CD4-positive, alpha-beta T cell (primary cell): Measurements from ENCODE around the gene TPBGL. TPM values are rescaled to one million over a fixed set of nuclear protein-coding genes. Genes with fewer than 3 reads are reported as not detected.

Experiments used
- ATAC-seq: fragments of 200-7000 bp; cut with Tn5 transposase; one replicate; pipeline ENCODE4 v1.10.0; 2022; ENCODE audit warnings: mild to moderate bottlenecking; ENCODE audit not compliant: poor library complexity
- CTCF ChIA-PET: fragments of 350-600 bp; sonication (Branson Sonifier 250); formaldehyde crosslinking; loops from one replicate; lab custom pipeline; 2021; ENCODE audit warnings: antibody characterized with exemption, inconsistent platforms; lab: Charles Lee
- POLR2A ChIA-PET: fragments of 350-600 bp; sonication (Branson Sonifier 250); formaldehyde crosslinking; loops from one replicate; lab custom pipeline; 2021; ENCODE audit warnings: antibody characterized with exemption, inconsistent platforms; lab: Charles Lee
- DNase-seq, 14 experiments: peaks; one replicate each; pipeline ENCODE4 v3.0.0-alpha.2; 2013 to 2020; ENCODE audit warnings: mixed read lengths in 2 of 14
- H3K27ac ChIP-seq, 2 donors: one replicate each; pipeline versions ENCODE4 v1.5.1 to v1.7.0; 2013; ENCODE audit warnings: low read length in 2 of 2, low read depth in 1 of 2, mild to moderate bottlenecking in 1 of 2
- H3K27me3 ChIP-seq, 2 experiments: 1 replicate in 1 of 2; 2 replicates in 1 of 2; pipeline versions ENCODE4 v1.6.1 to v1.7.0; 2013; ENCODE audit warnings: low read length in 2 of 2, control low read depth in 1 of 2, mild to moderate bottlenecking in 1 of 2, moderate library complexity in 1 of 2; ENCODE audit not compliant: insufficient read depth in 2 of 2, control insufficient read depth in 1 of 2
- H3K36me3 ChIP-seq: one replicate; pipeline ENCODE4 v1.6.1; 2013; ENCODE audit warnings: low read length, control low read depth; ENCODE audit not compliant: insufficient read depth
- H3K4me1 ChIP-seq: one replicate; pipeline ENCODE4 v1.6.1; 2013; ENCODE audit warnings: low read length, control low read depth; ENCODE audit not compliant: insufficient read depth
- H3K4me3 ChIP-seq: one replicate; pipeline ENCODE4 v1.5.1; 2013; ENCODE audit warnings: mild to moderate bottlenecking, low read length, moderate library complexity
- H3K9me3 ChIP-seq, 2 experiments: 1 replicate in 1 of 2; 2 replicates in 1 of 2; pipeline versions ENCODE4 v1.6.1 to v1.7.0; 2013; ENCODE audit warnings: low read length in 2 of 2, mild to moderate bottlenecking in 2 of 2, control low read depth in 1 of 2, moderate library complexity in 1 of 2; ENCODE audit not compliant: control insufficient read depth in 1 of 2, insufficient read depth in 1 of 2
- H3K27ac Mint-ChIP-seq: one replicate; pipeline ENCODE4 v1.8.0; 2020; ENCODE audit warnings: mixed read lengths
- H3K27me3 Mint-ChIP-seq: one replicate; pipeline ENCODE4 v1.8.0; 2021; ENCODE audit warnings: mixed read lengths
- H3K36me3 Mint-ChIP-seq: one replicate; pipeline ENCODE4 v1.8.0; 2021; ENCODE audit warnings: low read depth, mixed read lengths
- H3K4me1 Mint-ChIP-seq: one replicate; pipeline ENCODE4 v1.8.0; 2021; ENCODE audit warnings: low read depth, mixed read lengths
- H3K4me3 Mint-ChIP-seq: one replicate; pipeline ENCODE4 v1.8.0; 2020; ENCODE audit warnings: mild to moderate bottlenecking, mixed read lengths
- H3K9me3 Mint-ChIP-seq: one replicate; pipeline ENCODE4 v1.8.0; 2020; ENCODE audit warnings: mixed read lengths
- CTCF ChIP-seq: fragments of 200-600 bp; IDR thresholded peaks from one replicate; pipeline ENCODE4 v1.8.0; 2022; ENCODE audit warnings: antibody characterized with exemption, mild to moderate bottlenecking
- intact Hi-C, 2 experiments: fragments of 100-400 bp; cut with DNase I in 1 of 2; cut with micrococcal nuclease in 1 of 2; formaldehyde crosslinking; loops; one replicate each; pipeline versions ENCODE4 v1.15.1 to v1.9.0; 2023 to 2025; cut with DNase I, micrococcal nuclease
- total RNA-seq, 174 experiments: library from RNA in 2 of 174; stranded (reverse) in 2 of 174; gene quantifications; one replicate each; pipeline ENCODE4 v1.2.3 and lab custom pipeline; 2021 to 2026

The TPBGL gene
- total RNA-seq, 2 experiments from 2014 or later, result 0.78 to 0.80 TPM

- H3K4me1 ChIP-seq, result peaks cover 50% of the 10 kb centered on the region
- POLR2A ChIA-PET, result interaction anchor here (1.1 to 5.8 kb wide), 2 partner anchors 9 to 11 kb away, joined by 3 to 67 read pairs; no protein-coding TSS in a partner anchor
- no peaks in the 10 kb centered on the region for H3K9me3 ChIP-seq
- Mint-ChIP-seq H3K9me3 (no peaks in the 10 kb centered on the region), H3K27me3 (no peaks in the 10 kb centered on the region), H3K27ac (peak overlapping the region; percentile 67), H3K4me3 (no peak overlapping the region), H3K4me1 (peaks cover 40% of the 10 kb centered on the region), H3K36me3 (peaks cover 21% of the 10 kb centered on the region)
- no peak for TF ChIP-seq CTCF
- H3K36me3 ChIP-seq, result peaks cover 7% of the 10 kb centered on the region
- ATAC-seq, result no peak
- no peak overlapping the region for H3K4me3 ChIP-seq
- H3K27me3 ChIP-seq, result no peaks in the 10 kb centered on the region
- peak in 1 of 14 experiments; percentile 20 for DNase-seq
- CTCF ChIA-PET, result no interaction called here
- intact Hi-C loops, result loop anchor here in 1 of 2 experiments (5.0 kb wide), 1 partner anchor 243 kb away; no protein-coding TSS in a partner anchor
- no peak overlapping the region for H3K27ac ChIP-seq
These were observed 24.4 kb downstream of the TPBGL start for GRCh38 chr11:75264971-75265370.

GRCh38 chr11:75265851-75266531, 25.4 kb downstream of the TPBGL start:
- ATAC-seq, result no peak
- H3K4me1 Mint-ChIP-seq, result peaks cover 34% of the 10 kb centered on the region
- DNase-seq, result peak in 2 of 14 experiments; percentile 6 to 10
- H3K4me3 Mint-ChIP-seq, result no peak overlapping the region
- CTCF ChIA-PET, result no interaction called here
- peaks cover 24% of the 10 kb centered on the region for H3K36me3 Mint-ChIP-seq
- Histone ChIP-seq H3K4me3 (no peak overlapping the region), H3K4me1 (peaks cover 46% of the 10 kb centered on the region), H3K27ac (no peak overlapping the region), H3K27me3 (no peaks in the 10 kb centered on the region), H3K36me3 (peaks cover 7% of the 10 kb centered on the region), H3K9me3 (no peaks in the 10 kb centered on the region)
- POLR2A ChIA-PET, result interaction anchor here (1.0 to 5.8 kb wide), 2 partner anchors 10 kb away, joined by 3 to 67 read pairs; no protein-coding TSS in a partner anchor
- intact Hi-C loops, result loop anchor here in 1 of 2 experiments (5.0 kb wide), 1 partner anchor 244 kb away; no protein-coding TSS in a partner anchor
- no peaks in the 10 kb centered on the region for H3K9me3 Mint-ChIP-seq
- peak overlapping the region; percentile 34 for H3K27ac Mint-ChIP-seq
- TF ChIP-seq CTCF, result no peak
- no peaks in the 10 kb centered on the region for H3K27me3 Mint-ChIP-seq

GRCh38 chr11:75267171-75267970, 26.8 kb downstream of the TPBGL start:
- H3K9me3 Mint-ChIP-seq, result no peaks in the 10 kb centered on the region

More at GRCh38 chr11:75267171-75267970, 26.8 kb downstream of the TPBGL start:
- DNase-seq (peak in 2 of 14 experiments; percentile 10 to 27), ATAC-seq (no peak)
- Mint-ChIP-seq H3K27ac (peak overlapping the region; percentile 36), H3K27me3 (no peaks in the 10 kb centered on the region), H3K4me1 (peaks cover 34% of the 10 kb centered on the region), H3K4me3 (no peak overlapping the region), H3K36me3 (peaks cover 30% of the 10 kb centered on the region)
- Histone ChIP-seq H3K9me3 (no peaks in the 10 kb centered on the region), H3K27me3 (no peaks in the 10 kb centered on the region), H3K27ac (no peak overlapping the region), H3K4me3 (no peak overlapping the region), H3K36me3 (peaks cover 15% of the 10 kb centered on the region), H3K4me1 (peaks cover 45% of the 10 kb centered on the region)
- ChIA-PET POLR2A (no interaction called here), CTCF (no interaction called here)
- TF ChIP-seq CTCF, result no peak
- intact Hi-C loops, result loop anchor here in 1 of 2 experiments (5.0 kb wide), 1 partner anchor 245 kb away; no protein-coding TSS in a partner anchor
